ENCODE results near the gene INSYN1. TPM values are rescaled to one million over a fixed set of nuclear protein-coding genes. Genes with fewer than 3 reads are reported as not detected.
A peak's percentile ranks its signal among the peaks of the same experiment; 100 is the strongest.

The INSYN1 gene
- total and polyA plus RNA-seq, 10 of the 15 experiments (the other 5 are each of a cell fraction or from before 2014, with no cell fraction given): not detected

DNA sequence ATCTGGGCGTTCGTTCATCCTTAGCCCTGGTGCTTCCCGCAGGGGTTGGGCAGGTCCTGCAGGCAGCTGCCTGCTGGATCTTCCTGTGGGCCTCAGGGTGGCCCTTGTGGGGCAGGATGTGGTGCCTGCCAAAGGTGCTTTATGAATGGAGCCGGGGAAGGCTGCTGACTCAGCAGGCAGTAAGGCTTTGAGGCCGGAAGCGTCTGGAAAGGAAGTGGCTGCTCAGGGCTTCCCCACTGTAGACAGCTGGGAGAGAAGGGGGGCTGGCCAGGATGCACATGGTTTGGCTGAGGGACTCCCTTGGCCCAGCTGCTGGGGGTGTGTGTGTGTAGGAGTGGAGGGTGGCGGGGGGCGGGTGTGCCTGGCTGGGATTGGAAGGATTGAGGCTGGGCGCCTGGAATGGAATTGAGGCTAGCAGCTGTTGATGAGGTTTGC, 56.1 kb downstream of the INSYN1 start (continued):
- TF ChIP-seq FOXM1 (IDR thresholded peaks at IDR 0.05; ENCODE audit: low read depth, low read length): 0 out of 2 replicates have a peak, but pooled peaks have one; percentile 34
- TF ChIP-seq RELA (IDR thresholded peaks at IDR 0.05; ENCODE audit: borderline replicate concordance, partially characterized antibody): no peak
- TF ChIP-seq MEF2B (IDR thresholded peaks at IDR 0.05; ENCODE audit: partially characterized antibody, poor library complexity, severe bottlenecking): no peak
- TF ChIP-seq, protein P1, sequence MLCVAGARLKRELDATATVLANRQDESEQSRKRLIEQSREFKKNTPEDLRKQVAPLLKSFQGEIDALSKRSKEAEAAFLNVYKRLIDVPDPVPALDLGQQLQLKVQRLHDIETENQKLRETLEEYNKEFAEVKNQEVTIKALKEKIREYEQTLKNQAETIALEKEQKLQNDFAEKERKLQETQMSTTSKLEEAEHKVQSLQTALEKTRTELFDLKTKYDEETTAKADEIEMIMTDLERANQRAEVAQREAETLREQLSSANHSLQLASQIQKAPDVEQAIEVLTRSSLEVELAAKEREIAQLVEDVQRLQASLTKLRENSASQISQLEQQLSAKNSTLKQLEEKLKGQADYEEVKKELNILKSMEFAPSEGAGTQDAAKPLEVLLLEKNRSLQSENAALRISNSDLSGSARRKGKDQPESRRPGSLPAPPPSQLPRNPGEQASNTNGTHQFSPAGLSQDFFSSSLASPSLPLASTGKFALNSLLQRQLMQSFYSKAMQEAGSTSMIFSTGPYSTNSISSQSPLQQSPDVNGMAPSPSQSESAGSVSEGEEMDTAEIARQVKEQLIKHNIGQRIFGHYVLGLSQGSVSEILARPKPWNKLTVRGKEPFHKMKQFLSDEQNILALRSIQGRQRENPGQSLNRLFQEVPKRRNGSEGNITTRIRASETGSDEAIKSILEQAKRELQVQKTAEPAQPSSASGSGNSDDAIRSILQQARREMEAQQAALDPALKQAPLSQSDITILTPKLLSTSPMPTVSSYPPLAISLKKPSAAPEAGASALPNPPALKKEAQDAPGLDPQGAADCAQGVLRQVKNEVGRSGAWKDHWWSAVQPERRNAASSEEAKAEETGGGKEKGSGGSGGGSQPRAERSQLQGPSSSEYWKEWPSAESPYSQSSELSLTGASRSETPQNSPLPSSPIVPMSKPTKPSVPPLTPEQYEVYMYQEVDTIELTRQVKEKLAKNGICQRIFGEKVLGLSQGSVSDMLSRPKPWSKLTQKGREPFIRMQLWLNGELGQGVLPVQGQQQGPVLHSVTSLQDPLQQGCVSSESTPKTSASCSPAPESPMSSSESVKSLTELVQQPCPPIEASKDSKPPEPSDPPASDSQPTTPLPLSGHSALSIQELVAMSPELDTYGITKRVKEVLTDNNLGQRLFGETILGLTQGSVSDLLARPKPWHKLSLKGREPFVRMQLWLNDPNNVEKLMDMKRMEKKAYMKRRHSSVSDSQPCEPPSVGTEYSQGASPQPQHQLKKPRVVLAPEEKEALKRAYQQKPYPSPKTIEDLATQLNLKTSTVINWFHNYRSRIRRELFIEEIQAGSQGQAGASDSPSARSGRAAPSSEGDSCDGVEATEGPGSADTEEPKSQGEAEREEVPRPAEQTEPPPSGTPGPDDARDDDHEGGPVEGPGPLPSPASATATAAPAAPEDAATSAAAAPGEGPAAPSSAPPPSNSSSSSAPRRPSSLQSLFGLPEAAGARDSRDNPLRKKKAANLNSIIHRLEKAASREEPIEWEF (IDR thresholded peaks at IDR 0.05; ENCODE audit: insufficient replicate concordance, low read depth, low read length): no peak
- TF ChIP-seq NFIC (IDR thresholded peaks at IDR 0.05; ENCODE audit: low read depth, low read length): peak; percentile 55; the same call in 1 of the 2 replicates
- TF ChIP-seq EP300 (IDR thresholded peaks at IDR 0.05; ENCODE audit: borderline replicate concordance in 1 of 2, control insufficient read depth in 1 of 2, low read depth in 2 of 2, low read length in 2 of 2): peak in 1 of 2 experiments; percentile 17; a peak in 1 of 4 replicates
- TF ChIP-seq, protein P2, sequence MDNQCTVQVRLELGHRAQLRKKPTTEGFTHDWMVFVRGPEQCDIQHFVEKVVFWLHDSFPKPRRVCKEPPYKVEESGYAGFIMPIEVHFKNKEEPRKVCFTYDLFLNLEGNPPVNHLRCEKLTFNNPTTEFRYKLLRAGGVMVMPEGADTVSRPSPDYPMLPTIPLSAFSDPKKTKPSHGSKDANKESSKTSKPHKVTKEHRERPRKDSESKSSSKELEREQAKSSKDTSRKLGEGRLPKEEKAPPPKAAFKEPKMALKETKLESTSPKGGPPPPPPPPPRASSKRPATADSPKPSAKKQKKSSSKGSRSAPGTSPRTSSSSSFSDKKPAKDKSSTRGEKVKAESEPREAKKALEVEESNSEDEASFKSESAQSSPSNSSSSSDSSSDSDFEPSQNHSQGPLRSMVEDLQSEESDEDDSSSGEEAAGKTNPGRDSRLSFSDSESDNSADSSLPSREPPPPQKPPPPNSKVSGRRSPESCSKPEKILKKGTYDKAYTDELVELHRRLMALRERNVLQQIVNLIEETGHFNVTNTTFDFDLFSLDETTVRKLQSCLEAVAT (IDR thresholded peaks at IDR 0.05): 0 out of 2 replicates have a peak, but pooled peaks have one; percentile 33
- TF ChIP-seq LARP7 (IDR thresholded peaks at IDR 0.05): no peak
- no peak for TF ChIP-seq E2F8 (IDR thresholded peaks at IDR 0.05; ENCODE audit: low read depth, partially characterized antibody)
- no peak for TF ChIP-seq CHD2 (IDR thresholded peaks at IDR 0.05; ENCODE audit: borderline replicate concordance, low read depth, low read length)
- peak; percentile 82; the same call in 1 of the 2 replicates for TF ChIP-seq TCF3 (IDR thresholded peaks at IDR 0.05; ENCODE audit: borderline replicate concordance, insufficient read depth, low read depth, low read length)
- no peak for TF ChIP-seq TARDBP (IDR thresholded peaks at IDR 0.05; ENCODE audit: borderline replicate concordance)
- no peak for TF ChIP-seq FOS (IDR thresholded peaks at IDR 0.05; ENCODE audit: borderline replicate concordance, extremely low read depth, insufficient read length)
- no peak for TF ChIP-seq SMAD1 (IDR thresholded peaks at IDR 0.05; ENCODE audit: low read depth, partially characterized antibody)
- no peak for TF ChIP-seq KLF5 (IDR thresholded peaks at IDR 0.05; ENCODE audit: partially characterized antibody)
- TF ChIP-seq, protein P3, sequence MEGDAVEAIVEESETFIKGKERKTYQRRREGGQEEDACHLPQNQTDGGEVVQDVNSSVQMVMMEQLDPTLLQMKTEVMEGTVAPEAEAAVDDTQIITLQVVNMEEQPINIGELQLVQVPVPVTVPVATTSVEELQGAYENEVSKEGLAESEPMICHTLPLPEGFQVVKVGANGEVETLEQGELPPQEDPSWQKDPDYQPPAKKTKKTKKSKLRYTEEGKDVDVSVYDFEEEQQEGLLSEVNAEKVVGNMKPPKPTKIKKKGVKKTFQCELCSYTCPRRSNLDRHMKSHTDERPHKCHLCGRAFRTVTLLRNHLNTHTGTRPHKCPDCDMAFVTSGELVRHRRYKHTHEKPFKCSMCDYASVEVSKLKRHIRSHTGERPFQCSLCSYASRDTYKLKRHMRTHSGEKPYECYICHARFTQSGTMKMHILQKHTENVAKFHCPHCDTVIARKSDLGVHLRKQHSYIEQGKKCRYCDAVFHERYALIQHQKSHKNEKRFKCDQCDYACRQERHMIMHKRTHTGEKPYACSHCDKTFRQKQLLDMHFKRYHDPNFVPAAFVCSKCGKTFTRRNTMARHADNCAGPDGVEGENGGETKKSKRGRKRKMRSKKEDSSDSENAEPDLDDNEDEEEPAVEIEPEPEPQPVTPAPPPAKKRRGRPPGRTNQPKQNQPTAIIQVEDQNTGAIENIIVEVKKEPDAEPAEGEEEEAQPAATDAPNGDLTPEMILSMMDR (IDR thresholded peaks at IDR 0.05 in 2 of 3, conservative IDR thresholded peaks at IDR 0.05 in 1 of 3; ENCODE audit: control insufficient read depth in 2 of 3, extremely low read depth in 1 of 3, insufficient read depth in 1 of 3, low read depth in 3 of 3, low read length in 3 of 3): no peak

All from GM12878 (cell line).